Uterus (tissue), 4 donors: ENCODE measurements around the gene MED4. TPM values are rescaled to one million over a fixed set of nuclear protein-coding genes. Genes with fewer than 3 reads are reported as not detected.

Experiments used
- DNase-seq, 2 donors: peaks; one replicate each; pipeline ENCODE4 v3.0.0-alpha.2; 2019 to 2020
- H3K27ac ChIP-seq, 2 donors: fragments of 200-600 bp; sonication (generic); 1 replicate in 1 of 2; 2 replicates in 1 of 2; pipeline ENCODE4 v1.5.1; 2016 to 2018
- H3K27me3 ChIP-seq, 2 donors: fragments of 200-600 bp; sonication (generic); one replicate each; pipeline ENCODE4 v1.5.1; 2018 to 2019; ENCODE audit warnings: control low read depth in 1 of 2
- H3K36me3 ChIP-seq, 2 donors: fragments of 200-600 bp; sonication (generic); one replicate each; pipeline ENCODE4 v1.5.1; 2019; ENCODE audit warnings: control low read depth in 1 of 2
- H3K4me1 ChIP-seq, 2 donors: fragments of 200-600 bp; sonication (generic); one replicate each; pipeline ENCODE4 v1.5.1; 2018 to 2019; ENCODE audit warnings: control low read depth in 1 of 2
- H3K4me3 ChIP-seq, 2 donors: fragments of 200-600 bp; sonication (generic); 1 replicate in 1 of 2; 2 replicates in 1 of 2; pipeline ENCODE4 v1.5.1; 2018 to 2019; ENCODE audit warnings: mild to moderate bottlenecking in 1 of 2
- H3K9me3 ChIP-seq, 2 donors: fragments of 200-600 bp; sonication (generic); one replicate each; pipeline ENCODE4 v1.5.1; 2019; ENCODE audit warnings: control low read depth in 1 of 2
- POLR2A ChIP-seq, 2 donors: fragments of 450-650 bp; IDR thresholded peaks; one replicate each; pipeline ENCODE4 v1.6.1; 2016; ENCODE audit warnings: antibody characterized with exemption in 2 of 2, mild to moderate bottlenecking in 1 of 2, moderate library complexity in 1 of 2
- intact Hi-C: fragments of 100-400 bp; cut with DNase I; formaldehyde crosslinking; loops from one replicate; pipeline ENCODE4 v1.15.1; 2023; ENCODE audit warnings: low total_unique reads
- total RNA-seq, 4 donors: library from RNA; depleted of rRNA in 3 of 4; stranded (reverse); fragments of >200 nt in 3 of 4; gene quantifications; one replicate each; pipeline versions ENCODE4 v1.1.0 to v1.2.4, GENCODE V29; 2014 to 2023
- TF ChIP-seq, protein P1 (sequence below), 4 experiments: fragments of 200-600 bp in 2 of 4; fragments of 450-650 bp in 2 of 4; sonication (generic) in 2 of 4; IDR thresholded peaks; one replicate each; pipeline ENCODE4 v1.5.1; 2016 to 2019; ENCODE audit warnings: antibody characterized with exemption in 4 of 4, mild to moderate bottlenecking in 2 of 4, moderate library complexity in 1 of 4
- donor health status: DM: yes; HTN: yes; CAD: no.

The MED4 gene, protein sequence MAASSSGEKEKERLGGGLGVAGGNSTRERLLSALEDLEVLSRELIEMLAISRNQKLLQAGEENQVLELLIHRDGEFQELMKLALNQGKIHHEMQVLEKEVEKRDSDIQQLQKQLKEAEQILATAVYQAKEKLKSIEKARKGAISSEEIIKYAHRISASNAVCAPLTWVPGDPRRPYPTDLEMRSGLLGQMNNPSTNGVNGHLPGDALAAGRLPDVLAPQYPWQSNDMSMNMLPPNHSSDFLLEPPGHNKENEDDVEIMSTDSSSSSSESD
- total RNA-seq, result 10 to 100 TPM; 38.4 to 53.4 (median 49.1) TPM

DNA sequence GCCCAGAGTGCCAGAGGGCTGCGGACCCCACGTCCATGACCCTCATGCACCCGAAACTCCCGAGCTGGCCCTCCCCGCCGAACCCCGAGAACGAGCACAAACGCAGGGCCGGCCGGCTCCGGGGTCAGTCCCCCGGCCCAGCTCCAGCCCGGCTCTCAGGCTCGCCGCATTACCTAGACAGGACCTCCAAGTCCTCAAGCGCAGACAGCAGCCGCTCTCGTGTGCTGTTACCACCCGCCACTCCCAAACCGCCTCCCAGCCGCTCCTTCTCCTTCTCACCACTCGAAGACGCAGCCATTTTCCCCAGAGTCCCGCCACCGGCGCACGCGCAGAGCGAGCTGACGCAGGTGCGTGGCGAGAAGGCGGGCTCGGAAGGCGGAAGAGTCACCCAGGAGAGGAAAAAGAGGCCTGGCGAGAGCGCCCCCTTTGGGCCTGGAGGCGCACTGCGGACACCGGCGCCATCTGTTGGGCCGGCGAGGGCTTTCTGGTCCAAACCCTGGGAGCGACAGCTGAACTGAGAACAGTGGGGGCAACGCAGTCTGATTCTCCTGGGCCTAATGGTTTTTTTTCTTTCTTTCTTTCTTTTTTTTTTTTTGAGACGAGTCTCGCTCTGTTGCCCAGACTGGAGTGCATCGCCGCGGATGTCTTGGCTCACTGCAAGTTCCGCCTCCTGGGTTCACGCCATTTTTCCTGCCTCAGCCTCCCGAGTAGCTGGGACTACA is at the start of gene MED4:
TSS of gene MED4 (minus strand) at position 324 of the 722 bp plus-strand sequence. CDS start at position 298, 26 bp downstream.
- peak; percentile 55 to 81 for TF ChIP-seq POLR2A (IDR thresholded peaks at IDR 0.05)
- TF ChIP-seq, protein P1, sequence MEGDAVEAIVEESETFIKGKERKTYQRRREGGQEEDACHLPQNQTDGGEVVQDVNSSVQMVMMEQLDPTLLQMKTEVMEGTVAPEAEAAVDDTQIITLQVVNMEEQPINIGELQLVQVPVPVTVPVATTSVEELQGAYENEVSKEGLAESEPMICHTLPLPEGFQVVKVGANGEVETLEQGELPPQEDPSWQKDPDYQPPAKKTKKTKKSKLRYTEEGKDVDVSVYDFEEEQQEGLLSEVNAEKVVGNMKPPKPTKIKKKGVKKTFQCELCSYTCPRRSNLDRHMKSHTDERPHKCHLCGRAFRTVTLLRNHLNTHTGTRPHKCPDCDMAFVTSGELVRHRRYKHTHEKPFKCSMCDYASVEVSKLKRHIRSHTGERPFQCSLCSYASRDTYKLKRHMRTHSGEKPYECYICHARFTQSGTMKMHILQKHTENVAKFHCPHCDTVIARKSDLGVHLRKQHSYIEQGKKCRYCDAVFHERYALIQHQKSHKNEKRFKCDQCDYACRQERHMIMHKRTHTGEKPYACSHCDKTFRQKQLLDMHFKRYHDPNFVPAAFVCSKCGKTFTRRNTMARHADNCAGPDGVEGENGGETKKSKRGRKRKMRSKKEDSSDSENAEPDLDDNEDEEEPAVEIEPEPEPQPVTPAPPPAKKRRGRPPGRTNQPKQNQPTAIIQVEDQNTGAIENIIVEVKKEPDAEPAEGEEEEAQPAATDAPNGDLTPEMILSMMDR (IDR thresholded peaks at IDR 0.05), result peak; percentile 99 to 100 (median 100)
- Histone ChIP-seq H3K27me3 (no peaks in the 10 kb centered on the region), H3K27ac (peak within 1 kb of the TSS; percentile 77 to 86), H3K36me3 (no peaks in the 10 kb centered on the region), H3K4me3 (peak within 1 kb of the TSS; percentile 88 to 97), H3K9me3 (no peaks in the 10 kb centered on the region), H3K4me1 (peaks cover 0 to 5% of the 10 kb centered on the region in 2 donors)
- peak; percentile 94 to 97 for DNase-seq
- intact Hi-C loops, result no loop called here

DNA sequence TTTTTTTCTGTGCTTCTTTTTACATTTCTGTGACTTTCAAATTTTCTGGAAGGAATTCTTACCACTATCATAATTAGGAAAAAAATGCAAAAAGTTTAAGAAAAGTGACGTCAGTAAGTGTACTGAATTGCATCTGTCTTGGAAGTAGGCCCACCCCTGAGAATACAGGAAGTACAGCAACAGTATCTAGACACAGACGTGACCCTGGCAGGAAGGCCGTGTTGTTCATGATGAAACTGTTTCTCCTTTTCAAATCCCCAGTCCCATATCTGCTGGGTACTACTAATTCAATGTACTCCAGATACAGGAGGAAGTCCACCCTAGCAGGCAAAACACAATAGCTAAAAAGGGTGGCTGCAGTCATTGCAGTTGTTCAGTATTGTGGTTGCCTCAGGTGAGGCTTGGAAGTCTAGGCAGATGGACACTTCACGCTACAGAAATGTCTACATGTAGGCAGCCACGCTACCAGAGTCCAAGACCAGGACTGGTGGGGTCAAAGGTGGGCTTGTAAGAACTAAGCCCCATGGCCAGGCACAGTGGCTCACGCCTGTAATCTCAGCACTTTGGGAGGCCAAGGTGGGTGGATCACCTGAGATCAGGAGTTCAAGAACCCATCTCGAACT is 49.6 kb upstream of the MED4 start:
- peak in 1 of 2 donors; percentile 33 for DNase-seq
- TF ChIP-seq POLR2A (IDR thresholded peaks at IDR 0.05), result no peak
- TF ChIP-seq, protein P1 (IDR thresholded peaks at IDR 0.05), result no peak
- peaks cover 0 to 5% of the 10 kb centered on the region in 2 donors for H3K4me1 ChIP-seq
- no peaks in the 10 kb centered on the region for H3K36me3 ChIP-seq
- no peak overlapping the region for H3K4me3 ChIP-seq
- no peaks in the 10 kb centered on the region for H3K27me3 ChIP-seq
- H3K9me3 ChIP-seq, result no peaks in the 10 kb centered on the region
- intact Hi-C loops, result no loop called here
- H3K27ac ChIP-seq, result peak overlapping the region; percentile 68 to 69

DNA sequence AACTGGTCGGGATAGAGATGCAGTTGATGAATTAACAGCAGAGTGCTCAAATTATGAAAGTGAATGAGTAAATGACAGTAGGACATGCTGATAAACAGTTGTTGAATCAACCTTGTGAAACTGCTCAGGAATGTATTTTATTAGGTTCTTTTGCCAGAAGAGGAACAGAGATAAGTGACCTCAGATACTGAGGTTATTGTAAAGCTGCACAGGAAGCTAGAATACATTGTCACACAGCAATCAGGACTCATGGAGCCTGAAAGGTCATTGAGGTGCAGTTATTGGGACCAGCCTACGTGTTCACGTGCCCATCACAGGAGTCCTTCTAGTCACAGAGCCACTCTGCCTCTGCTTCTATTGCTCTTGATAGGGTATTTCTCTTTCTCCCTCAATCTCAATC is 47.5 kb upstream of the MED4 start:
- no peaks in the 10 kb centered on the region for H3K36me3 ChIP-seq
- peaks cover 0 to 5% of the 10 kb centered on the region in 2 donors for H3K4me1 ChIP-seq
- H3K4me3 ChIP-seq, result no peak overlapping the region
- no peak for DNase-seq
- intact Hi-C loops, result no loop called here
- no peak for TF ChIP-seq POLR2A (IDR thresholded peaks at IDR 0.05)
- TF ChIP-seq, protein P1 (IDR thresholded peaks at IDR 0.05), result no peak
- H3K27ac ChIP-seq, result no peak overlapping the region
- H3K27me3 ChIP-seq, result no peaks in the 10 kb centered on the region
- H3K9me3 ChIP-seq, result no peaks in the 10 kb centered on the region

DNA sequence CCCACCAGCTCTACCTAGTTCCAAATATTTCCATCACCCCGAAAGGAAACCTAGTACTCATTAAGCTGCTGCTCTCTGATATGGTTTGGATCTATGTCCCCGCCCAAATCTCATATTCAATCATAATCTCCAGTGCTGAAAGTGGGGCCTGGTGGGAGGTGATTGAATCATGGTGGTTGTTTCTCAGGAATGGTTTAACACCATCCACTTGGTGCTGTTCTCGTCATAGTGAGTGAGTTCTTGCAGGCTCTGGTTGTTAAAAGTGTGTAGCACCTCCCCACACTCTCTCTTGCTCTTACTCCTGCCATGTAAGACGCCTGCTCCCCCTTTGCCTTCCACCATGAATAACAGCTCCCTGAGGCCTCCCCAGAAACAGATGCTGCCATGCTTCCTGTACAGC is 43.4 kb upstream of the MED4 start:
- intact Hi-C loops, result no loop called here
- TF ChIP-seq POLR2A (IDR thresholded peaks at IDR 0.05), result no peak
- TF ChIP-seq, protein P1 (IDR thresholded peaks at IDR 0.05), result no peak
- H3K27me3 ChIP-seq, result no peaks in the 10 kb centered on the region
- no peaks in the 10 kb centered on the region for H3K4me1 ChIP-seq
- H3K9me3 ChIP-seq, result no peaks in the 10 kb centered on the region
- no peak overlapping the region for H3K4me3 ChIP-seq
- DNase-seq, result no peak
- H3K27ac ChIP-seq, result no peak overlapping the region
- H3K36me3 ChIP-seq, result no peaks in the 10 kb centered on the region

DNA sequence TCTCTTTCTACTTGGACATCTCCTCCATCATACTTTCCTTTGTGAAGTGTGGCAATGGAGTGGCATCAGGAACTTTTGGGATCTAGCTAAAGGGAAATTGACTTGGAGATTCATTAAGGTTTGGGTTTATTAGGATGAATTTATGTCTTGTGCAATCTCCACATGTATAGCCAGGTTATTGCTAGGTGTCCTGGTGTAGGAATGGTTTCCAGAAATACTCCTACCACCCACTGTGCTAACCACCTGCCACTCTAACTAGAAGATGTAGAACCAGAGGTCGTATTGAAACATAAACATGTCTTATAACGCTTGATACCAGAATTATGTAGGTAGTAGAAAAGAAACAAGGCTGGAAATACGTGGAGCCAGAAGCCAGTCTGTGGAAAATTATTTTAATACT is 38.1 kb upstream of the MED4 start:
- no peak for TF ChIP-seq POLR2A (IDR thresholded peaks at IDR 0.05)
- TF ChIP-seq, protein P1 (IDR thresholded peaks at IDR 0.05), result no peak
- Histone ChIP-seq H3K36me3 (no peaks in the 10 kb centered on the region), H3K4me3 (no peak overlapping the region)

More for the DNA sequence above, 38.1 kb upstream of the MED4 start:
- Histone ChIP-seq H3K4me1 (no peaks in the 10 kb centered on the region), H3K27ac (no peak overlapping the region), H3K27me3 (no peaks in the 10 kb centered on the region), H3K9me3 (no peaks in the 10 kb centered on the region)
- intact Hi-C loops, result no loop called here
- no peak for DNase-seq
